MM.1S (cell line): ENCODE data around the gene MTHFR.

Source experiments
- EZH2 ChIP-seq: fragments of 300-600 bp; sonication (generic); optimal IDR thresholded peaks from 2 replicates; pipeline ENCODE3; 2017; ENCODE audit warnings: low read depth, mild to moderate bottlenecking, antibody characterized with exemption, low read length, mixed read lengths
- TF ChIP-seq, protein P1 (sequence below): fragments of 300-600 bp; sonication (generic); IDR thresholded peaks from 2 replicates; pipeline ENCODE4 v1.5.1; 2016; ENCODE audit warnings: antibody characterized with exemption, low read length, mixed read lengths

DNA sequence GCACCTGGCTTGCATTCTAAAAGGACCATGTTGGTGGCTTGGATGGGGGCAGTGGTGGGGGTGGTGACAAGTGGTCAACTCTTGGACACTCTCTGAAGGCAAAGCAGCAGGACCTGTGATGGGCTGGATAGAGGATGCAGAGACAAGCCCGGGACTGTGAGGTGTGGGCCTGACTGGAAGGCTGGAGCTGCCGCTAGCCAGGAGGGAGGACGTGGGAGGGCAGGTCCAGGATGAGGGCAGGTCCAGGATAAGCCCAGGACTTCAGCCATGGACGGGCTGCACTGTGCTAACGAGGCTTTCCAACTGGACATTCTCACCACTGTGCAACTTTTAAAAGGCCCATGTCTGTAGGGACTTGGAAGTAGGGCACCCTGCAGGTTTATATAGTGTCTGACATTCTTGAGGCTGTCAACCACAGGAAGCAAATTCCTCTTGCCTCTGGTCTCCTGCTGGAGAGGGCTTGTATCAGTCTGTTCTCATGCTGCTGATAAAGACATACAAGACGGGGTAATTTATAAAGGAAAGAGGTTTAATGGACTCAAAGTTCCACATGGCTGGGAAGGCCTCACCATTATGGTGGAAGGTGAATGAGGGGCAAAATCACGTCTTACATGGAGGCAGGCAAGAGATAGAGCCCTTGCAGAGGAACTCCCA, 52.1 kb downstream of the MTHFR start:
- TF ChIP-seq, protein P1, sequence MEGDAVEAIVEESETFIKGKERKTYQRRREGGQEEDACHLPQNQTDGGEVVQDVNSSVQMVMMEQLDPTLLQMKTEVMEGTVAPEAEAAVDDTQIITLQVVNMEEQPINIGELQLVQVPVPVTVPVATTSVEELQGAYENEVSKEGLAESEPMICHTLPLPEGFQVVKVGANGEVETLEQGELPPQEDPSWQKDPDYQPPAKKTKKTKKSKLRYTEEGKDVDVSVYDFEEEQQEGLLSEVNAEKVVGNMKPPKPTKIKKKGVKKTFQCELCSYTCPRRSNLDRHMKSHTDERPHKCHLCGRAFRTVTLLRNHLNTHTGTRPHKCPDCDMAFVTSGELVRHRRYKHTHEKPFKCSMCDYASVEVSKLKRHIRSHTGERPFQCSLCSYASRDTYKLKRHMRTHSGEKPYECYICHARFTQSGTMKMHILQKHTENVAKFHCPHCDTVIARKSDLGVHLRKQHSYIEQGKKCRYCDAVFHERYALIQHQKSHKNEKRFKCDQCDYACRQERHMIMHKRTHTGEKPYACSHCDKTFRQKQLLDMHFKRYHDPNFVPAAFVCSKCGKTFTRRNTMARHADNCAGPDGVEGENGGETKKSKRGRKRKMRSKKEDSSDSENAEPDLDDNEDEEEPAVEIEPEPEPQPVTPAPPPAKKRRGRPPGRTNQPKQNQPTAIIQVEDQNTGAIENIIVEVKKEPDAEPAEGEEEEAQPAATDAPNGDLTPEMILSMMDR: no peak
- TF ChIP-seq EZH2: no peak
